KMS-11 (cell line): ENCODE results near the gene ABTB2.

Source experiments
- H2AFZ ChIP-seq: fragments of 200-600 bp; sonication (generic); 2 replicates; pipeline ENCODE4 v1.6.1; 2016; ENCODE audit warnings: antibody characterized with exemption, mixed run types, low read depth
- H3K27ac ChIP-seq: fragments of 200-600 bp; sonication (generic); 2 replicates; pipeline ENCODE4 v1.6.1; 2016; ENCODE audit warnings: mild to moderate bottlenecking, mixed run types
- H3K27me3 ChIP-seq: fragments of 200-600 bp; sonication (generic); 2 replicates; pipeline ENCODE4 v1.6.1; 2017; ENCODE audit warnings: mild to moderate bottlenecking, low read depth, mixed run types, moderate library complexity; ENCODE audit not compliant: insufficient read depth
- H3K36me3 ChIP-seq: fragments of 200-600 bp; sonication (generic); 2 replicates; pipeline ENCODE4 v1.6.1; 2017; ENCODE audit warnings: mild to moderate bottlenecking, mixed run types; ENCODE audit not compliant: insufficient read depth
- H3K4me1 ChIP-seq: fragments of 200-600 bp; sonication (generic); 2 replicates; pipeline ENCODE4 v1.6.1; 2016; ENCODE audit warnings: mild to moderate bottlenecking, low read depth, mixed run types; ENCODE audit not compliant: poor library complexity, severe bottlenecking
- H3K4me2 ChIP-seq: fragments of 200-600 bp; sonication (generic); 2 replicates; pipeline ENCODE4 v1.7.0; 2016; ENCODE audit warnings: mild to moderate bottlenecking, mixed run types
- H3K4me3 ChIP-seq: fragments of 200-600 bp; sonication (generic); IDR thresholded peaks from 2 replicates; pipeline ENCODE4 v1.6.1; 2017; ENCODE audit warnings: low read depth, low read length, mixed read lengths; ENCODE audit not compliant: insufficient read depth
- H3K79me2 ChIP-seq: fragments of 200-600 bp; sonication (generic); 2 replicates; pipeline ENCODE4 v1.6.1; 2016; ENCODE audit warnings: low read depth, mixed run types; ENCODE audit not compliant: insufficient read depth
- H3K9ac ChIP-seq: fragments of 200-600 bp; sonication (generic); 2 replicates; pipeline ENCODE4 v1.6.1; 2016; ENCODE audit warnings: mild to moderate bottlenecking, mixed run types
- H4K20me1 ChIP-seq: fragments of 200-600 bp; sonication (generic); 2 replicates; pipeline ENCODE4 v1.6.1; 2016; ENCODE audit warnings: mild to moderate bottlenecking, mixed run types; ENCODE audit not compliant: insufficient read depth
- CTCF ChIP-seq: fragments of 200-600 bp; sonication (generic); conservative IDR thresholded peaks from 2 replicates; pipeline ENCODE4 v1.6.1; 2017; ENCODE audit warnings: low read depth, mild to moderate bottlenecking, antibody characterized with exemption, low read length, moderate library complexity, mixed read lengths

Gene ABTB2

GRCh38 chr11:34357701-34358257 lies at the start of gene ABTB2:
TSS of gene ABTB2 (minus strand) at chr11:34358010.
- H3K4me2 ChIP-seq = peak within 1 kb of the TSS; percentile 82
- no peaks in the 10 kb centered on the region for H3K27me3 ChIP-seq
- H3K36me3 ChIP-seq = no peaks in the 10 kb centered on the region
- H3K9ac ChIP-seq = peak within 1 kb of the TSS; percentile 56; the same call in 1 of the 2 replicates
- no peak for TF ChIP-seq CTCF
- no peak within 1 kb of the TSS for H3K4me3 ChIP-seq
- H2AFZ ChIP-seq = peak within 1 kb of the TSS; percentile 83
- no peaks in the 10 kb centered on the region for H4K20me1 ChIP-seq
- H3K4me1 ChIP-seq = peaks cover 27% of the 10 kb centered on the region
- H3K79me2 ChIP-seq = no peaks in the 10 kb centered on the region
- peak within 1 kb of the TSS; percentile 49 for H3K27ac ChIP-seq

DNA sequence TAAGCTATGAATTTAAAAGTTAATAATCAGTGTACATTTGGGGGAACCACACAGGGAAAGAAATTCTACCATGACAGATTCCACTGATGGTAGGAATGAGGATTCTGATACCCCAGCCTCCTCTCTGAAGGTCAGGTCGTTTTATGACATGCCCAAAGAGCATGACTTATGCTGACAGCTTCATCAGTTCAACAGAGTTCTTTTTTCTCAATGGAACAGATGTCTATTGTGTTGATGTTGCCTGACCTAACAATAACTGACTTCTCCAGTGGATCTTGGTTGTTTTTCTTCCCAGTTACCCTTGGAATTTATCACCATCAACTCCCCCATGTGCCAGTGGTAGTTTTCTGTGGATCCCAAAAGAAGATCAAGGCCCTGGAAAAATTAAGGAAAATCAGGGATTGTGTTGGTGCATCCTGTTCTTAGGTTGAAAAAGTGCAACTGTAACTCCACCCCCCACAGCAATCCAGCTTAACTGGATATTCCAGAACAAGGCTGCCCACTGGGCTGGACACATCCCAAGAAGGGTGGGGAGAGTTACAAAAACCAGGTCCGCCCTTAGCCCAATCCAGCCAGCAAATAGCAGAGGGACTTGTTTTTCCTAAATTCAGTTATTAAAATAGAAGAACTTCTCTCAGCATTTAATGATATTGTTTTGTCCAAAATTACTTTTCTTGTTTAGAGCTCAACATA lies 49.5 kb upstream of the ABTB2 start:
- Histone ChIP-seq H2AFZ (no peak overlapping the region), H3K9ac (no peak overlapping the region), H3K4me1 (peaks cover 9% of the 10 kb centered on the region), H3K27me3 (no peaks in the 10 kb centered on the region; the same call in 1 of the 2 replicates), H3K27ac (no peak overlapping the region), H3K4me3 (no peak overlapping the region), H4K20me1 (no peaks in the 10 kb centered on the region), H3K79me2 (no peaks in the 10 kb centered on the region), H3K4me2 (no peak overlapping the region), H3K36me3 (no peaks in the 10 kb centered on the region)
- no peak for TF ChIP-seq CTCF

GRCh38 chr11:34406413-34406812 lies 48.6 kb upstream of the ABTB2 start:
- H3K27me3 ChIP-seq = no peaks in the 10 kb centered on the region; the same call in 1 of the 2 replicates
- no peak overlapping the region for H3K4me2 ChIP-seq
- no peak overlapping the region for H3K4me3 ChIP-seq
- H4K20me1 ChIP-seq = no peaks in the 10 kb centered on the region
- no peaks in the 10 kb centered on the region for H3K36me3 ChIP-seq
- no peak overlapping the region for H3K9ac ChIP-seq
- H2AFZ ChIP-seq = no peak overlapping the region
- no peak for TF ChIP-seq CTCF
- no peak overlapping the region for H3K27ac ChIP-seq
- peaks cover 9% of the 10 kb centered on the region for H3K4me1 ChIP-seq
- H3K79me2 ChIP-seq = no peaks in the 10 kb centered on the region

GRCh38 chr11:34405079-34405858 lies 47.5 kb upstream of the ABTB2 start:
- Histone ChIP-seq H3K27me3 (no peaks in the 10 kb centered on the region; the same call in 1 of the 2 replicates), H3K4me3 (no peak overlapping the region), H3K4me1 (peaks cover 9% of the 10 kb centered on the region), H3K79me2 (no peaks in the 10 kb centered on the region), H4K20me1 (no peaks in the 10 kb centered on the region), H2AFZ (no peak overlapping the region), H3K36me3 (no peaks in the 10 kb centered on the region), H3K27ac (no peak overlapping the region), H3K9ac (no peak overlapping the region), H3K4me2 (no peak overlapping the region)
- no peak for TF ChIP-seq CTCF
